ENCODE measurements around the gene ATMIN. TPM values are rescaled to one million over a fixed set of nuclear protein-coding genes. Genes with fewer than 3 reads are reported as not detected.

Gene ATMIN
- total RNA-seq, 2 experiments from 2014 or later = 16.6 to 18.9 TPM

- DNase-seq = no peak
- peaks cover 32% of the 10 kb centered on the region for H3K36me3 Mint-ChIP-seq (ENCODE audit: low read depth)
- CTCF ChIA-PET = no interaction called here
- no peak overlapping the region for H3K27ac Mint-ChIP-seq
- H3K9me3 Mint-ChIP-seq = no peaks in the 10 kb centered on the region
- H3K27me3 Mint-ChIP-seq (ENCODE audit: low read depth) = no peaks in the 10 kb centered on the region
- intact Hi-C loops (cut with micrococcal nuclease) = no loop called here
- H3K4me3 Mint-ChIP-seq = no peak overlapping the region
- H3K4me1 Mint-ChIP-seq (ENCODE audit: low read depth) = peaks cover 29% of the 10 kb centered on the region
Measured at GRCh38 chr16:81041696-81042095, 6.1 kb downstream of the ATMIN start.

GRCh38 chr16:81042821-81043220 is 7.2 kb downstream of the ATMIN start:
- Mint-ChIP-seq H3K4me3 (no peak overlapping the region), H3K27ac (no peak overlapping the region), H3K9me3 (no peaks in the 10 kb centered on the region), H3K36me3 (ENCODE audit: low read depth) (peaks cover 32% of the 10 kb centered on the region), H3K27me3 (ENCODE audit: low read depth) (no peaks in the 10 kb centered on the region), H3K4me1 (ENCODE audit: low read depth) (peaks cover 18% of the 10 kb centered on the region)
- CTCF ChIA-PET = no interaction called here
- intact Hi-C loops (cut with micrococcal nuclease) = no loop called here
- no peak for DNase-seq

GRCh38 chr16:81053761-81054160 is 18.1 kb downstream of the ATMIN start:
- peaks cover 13% of the 10 kb centered on the region for H3K9me3 Mint-ChIP-seq
- H3K27me3 Mint-ChIP-seq (ENCODE audit: low read depth) = no peaks in the 10 kb centered on the region
- CTCF ChIA-PET = no interaction called here
- no peak overlapping the region for H3K27ac Mint-ChIP-seq
- no peak overlapping the region for H3K4me3 Mint-ChIP-seq
- H3K36me3 Mint-ChIP-seq (ENCODE audit: low read depth) = peaks cover 6% of the 10 kb centered on the region
- intact Hi-C loops (cut with micrococcal nuclease) = no loop called here
- H3K4me1 Mint-ChIP-seq (ENCODE audit: low read depth) = no peaks in the 10 kb centered on the region
- DNase-seq = no peak

GRCh38 chr16:81060576-81061306 is 25.1 kb downstream of the ATMIN start:
- no peaks in the 10 kb centered on the region for H3K9me3 Mint-ChIP-seq
- no peak overlapping the region for H3K27ac Mint-ChIP-seq
- no peaks in the 10 kb centered on the region for H3K27me3 Mint-ChIP-seq (ENCODE audit: low read depth)
- no peaks in the 10 kb centered on the region for H3K4me1 Mint-ChIP-seq (ENCODE audit: low read depth)
- intact Hi-C loops (cut with micrococcal nuclease) = no loop called here
- H3K36me3 Mint-ChIP-seq (ENCODE audit: low read depth) = no peaks in the 10 kb centered on the region
- no peak for DNase-seq
- CTCF ChIA-PET = no interaction called here
- no peak overlapping the region for H3K4me3 Mint-ChIP-seq

- intact Hi-C loops (cut with micrococcal nuclease) = no loop called here
- no peaks in the 10 kb centered on the region for H3K4me1 Mint-ChIP-seq (ENCODE audit: low read depth)
- CTCF ChIA-PET = no interaction called here
- H3K27me3 Mint-ChIP-seq (ENCODE audit: low read depth) = no peaks in the 10 kb centered on the region
- no peak for DNase-seq
- H3K36me3 Mint-ChIP-seq (ENCODE audit: low read depth) = no peaks in the 10 kb centered on the region
- no peak overlapping the region for H3K4me3 Mint-ChIP-seq
- H3K27ac Mint-ChIP-seq = no peak overlapping the region
- H3K9me3 Mint-ChIP-seq = no peaks in the 10 kb centered on the region
Measured at GRCh38 chr16:81061307-81061640, 25.6 kb downstream of the ATMIN start.

- H3K4me3 Mint-ChIP-seq = no peak overlapping the region
- H3K27ac Mint-ChIP-seq = no peak overlapping the region
- no peaks in the 10 kb centered on the region for H3K36me3 Mint-ChIP-seq (ENCODE audit: low read depth)
- DNase-seq = no peak
- peaks cover under 1% of the 10 kb centered on the region for H3K4me1 Mint-ChIP-seq (ENCODE audit: low read depth)
- H3K9me3 Mint-ChIP-seq = no peaks in the 10 kb centered on the region
- CTCF ChIA-PET = no interaction called here
- H3K27me3 Mint-ChIP-seq (ENCODE audit: low read depth) = no peaks in the 10 kb centered on the region
- intact Hi-C loops (cut with micrococcal nuclease) = no loop called here
Measured at GRCh38 chr16:81061871-81062608, 26.4 kb downstream of the ATMIN start.

GRCh38 chr16:81066681-81067080 is 31.0 kb downstream of the ATMIN start:
- CTCF ChIA-PET = interaction anchor here (0.6 kb wide), 1 partner anchor 10 kb away, joined by 3 read pairs; no protein-coding TSS in a partner anchor
- DNase-seq = no peak
- H3K9me3 Mint-ChIP-seq = no peaks in the 10 kb centered on the region
- intact Hi-C loops (cut with micrococcal nuclease) = no loop called here
- no peaks in the 10 kb centered on the region for H3K36me3 Mint-ChIP-seq (ENCODE audit: low read depth)
- H3K27me3 Mint-ChIP-seq (ENCODE audit: low read depth) = no peaks in the 10 kb centered on the region
- H3K4me1 Mint-ChIP-seq (ENCODE audit: low read depth) = peaks cover 3% of the 10 kb centered on the region
- no peak overlapping the region for H3K4me3 Mint-ChIP-seq
- H3K27ac Mint-ChIP-seq = no peak overlapping the region

GRCh38 chr16:81067166-81067565 is 31.5 kb downstream of the ATMIN start:
- Mint-ChIP-seq H3K9me3 (no peaks in the 10 kb centered on the region), H3K36me3 (ENCODE audit: low read depth) (no peaks in the 10 kb centered on the region), H3K27ac (no peak overlapping the region), H3K4me3 (no peak overlapping the region), H3K27me3 (ENCODE audit: low read depth) (no peaks in the 10 kb centered on the region), H3K4me1 (ENCODE audit: low read depth) (peaks cover 3% of the 10 kb centered on the region)
- CTCF ChIA-PET = no interaction called here
- intact Hi-C loops (cut with micrococcal nuclease) = no loop called here
- DNase-seq = no peak

- Mint-ChIP-seq H3K27me3 (ENCODE audit: low read depth) (no peaks in the 10 kb centered on the region), H3K27ac (no peak overlapping the region)
- intact Hi-C loops (cut with micrococcal nuclease) = no loop called here
Measured at GRCh38 chr16:81069063-81069462, 33.4 kb downstream of the ATMIN start.

GRCh38 chr16:81070979-81071378 is 35.3 kb downstream of the ATMIN start:
- DNase-seq = no peak
- Mint-ChIP-seq H3K27ac (no peak overlapping the region), H3K4me1 (ENCODE audit: low read depth) (peaks cover 3% of the 10 kb centered on the region), H3K4me3 (no peak overlapping the region), H3K36me3 (ENCODE audit: low read depth) (no peaks in the 10 kb centered on the region), H3K27me3 (ENCODE audit: low read depth) (no peaks in the 10 kb centered on the region), H3K9me3 (no peaks in the 10 kb centered on the region)
- intact Hi-C loops (cut with micrococcal nuclease) = no loop called here
- CTCF ChIA-PET = interaction anchor here (1.2 kb wide), 1 partner anchor 35 kb away, joined by 4 read pairs; the partner anchor contains the start of gene ATMIN

More at GRCh38 chr16:81069063-81069462, 33.4 kb downstream of the ATMIN start:
- no peaks in the 10 kb centered on the region for H3K36me3 Mint-ChIP-seq (ENCODE audit: low read depth)
- no peaks in the 10 kb centered on the region for H3K9me3 Mint-ChIP-seq
- no peak for DNase-seq
- H3K4me1 Mint-ChIP-seq (ENCODE audit: low read depth) = peaks cover 3% of the 10 kb centered on the region
- H3K4me3 Mint-ChIP-seq = no peak overlapping the region
- CTCF ChIA-PET = no interaction called here

GRCh38 chr16:81071805-81072204 is 36.2 kb downstream of the ATMIN start:
- DNase-seq = no peak
- H3K4me3 Mint-ChIP-seq = no peak overlapping the region
- peaks cover 3% of the 10 kb centered on the region for H3K4me1 Mint-ChIP-seq (ENCODE audit: low read depth)
- intact Hi-C loops (cut with micrococcal nuclease) = no loop called here
- H3K9me3 Mint-ChIP-seq = no peaks in the 10 kb centered on the region
- H3K27ac Mint-ChIP-seq = no peak overlapping the region
- no peaks in the 10 kb centered on the region for H3K27me3 Mint-ChIP-seq (ENCODE audit: low read depth)
- CTCF ChIA-PET = interaction anchor here (1.2 kb wide), 1 partner anchor 36 kb away, joined by 4 read pairs; the partner anchor contains the start of gene ATMIN
- no peaks in the 10 kb centered on the region for H3K36me3 Mint-ChIP-seq (ENCODE audit: low read depth)

GRCh38 chr16:81073560-81074330 is 38.1 kb downstream of the ATMIN start:
- CTCF ChIA-PET = interaction anchor here (0.6 to 2.4 kb wide), 3 partner anchors 38 to 101 kb away, joined by 3 to 10 read pairs (median 4); partner anchors contain the start of gene ATMIN
- Mint-ChIP-seq H3K27ac (no peak overlapping the region), H3K36me3 (ENCODE audit: low read depth) (no peaks in the 10 kb centered on the region), H3K4me3 (no peak overlapping the region), H3K27me3 (ENCODE audit: low read depth) (no peaks in the 10 kb centered on the region), H3K9me3 (no peaks in the 10 kb centered on the region), H3K4me1 (ENCODE audit: low read depth) (peaks cover 4% of the 10 kb centered on the region)
- no peak for DNase-seq
- intact Hi-C loops (cut with micrococcal nuclease) = no loop called here

All from activated naive CD4-positive, alpha-beta T cell treated with anti-CD3 and anti-CD28 coated beads for 36 hours (primary cell).